Activated T-cell treated with anti-CD3 and anti-CD28 coated beads, Interleukin-2, amount 50 U/mL, for 1 hour (primary cell): ENCODE results near the gene ITGB1BP1.

Experiments used
- DNase-seq: peaks from one replicate; pipeline ENCODE4 v3.0.0-alpha.2; 2020

Gene ITGB1BP1

DNA sequence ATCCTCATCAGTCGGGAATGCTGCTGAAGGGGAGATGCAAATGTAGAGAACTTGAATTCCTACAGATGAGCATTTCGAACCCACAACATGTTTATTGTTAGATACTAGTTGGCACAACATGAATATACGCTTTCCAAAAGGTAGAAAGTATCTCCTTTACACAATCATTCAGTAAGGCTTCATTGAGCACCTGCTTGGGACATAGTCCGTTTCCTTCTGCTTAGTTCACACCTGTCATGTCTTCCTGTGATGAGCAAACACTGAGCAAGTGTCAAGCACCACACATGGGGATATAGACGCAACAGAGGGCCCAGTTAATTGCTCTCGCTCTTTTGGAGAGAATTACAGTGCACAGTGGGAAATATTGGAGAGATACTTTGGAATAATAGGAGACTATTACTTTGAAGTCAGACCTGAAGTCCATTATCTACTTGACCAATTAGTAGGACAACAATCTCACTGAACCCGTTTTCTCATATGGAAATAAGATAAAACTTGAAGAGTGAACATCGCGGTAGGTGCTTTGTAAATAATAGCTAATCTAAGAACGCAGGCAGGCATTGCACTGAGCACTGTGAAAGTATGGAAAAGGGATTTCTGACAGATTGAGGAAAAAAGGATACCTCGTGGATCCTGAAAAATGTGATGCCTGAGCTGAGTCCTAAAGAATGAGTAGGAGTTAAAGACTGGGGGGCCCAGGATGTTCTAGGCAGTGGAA is 1.3 kb upstream of the ITGB1BP1 start:
- no peak for DNase-seq

DNA sequence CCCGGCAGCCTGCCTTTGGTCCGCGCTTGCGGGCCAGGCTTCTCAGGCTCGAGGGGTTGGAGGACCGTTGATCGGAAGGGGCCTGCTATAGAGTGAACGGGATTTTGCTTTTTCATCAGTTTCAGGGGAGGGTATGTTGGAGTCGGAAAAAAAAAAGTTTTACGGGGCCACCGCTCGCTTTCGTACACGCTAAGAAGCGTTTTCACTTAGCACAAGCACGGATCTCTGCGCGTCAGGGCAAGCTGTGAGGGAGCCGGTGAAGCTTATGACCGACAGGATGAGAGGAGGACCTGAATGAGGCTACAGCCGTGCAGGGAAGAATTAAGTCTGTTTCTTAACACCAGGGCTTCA is 569 bp upstream of the ITGB1BP1 start:
- no peak for DNase-seq

DNA sequence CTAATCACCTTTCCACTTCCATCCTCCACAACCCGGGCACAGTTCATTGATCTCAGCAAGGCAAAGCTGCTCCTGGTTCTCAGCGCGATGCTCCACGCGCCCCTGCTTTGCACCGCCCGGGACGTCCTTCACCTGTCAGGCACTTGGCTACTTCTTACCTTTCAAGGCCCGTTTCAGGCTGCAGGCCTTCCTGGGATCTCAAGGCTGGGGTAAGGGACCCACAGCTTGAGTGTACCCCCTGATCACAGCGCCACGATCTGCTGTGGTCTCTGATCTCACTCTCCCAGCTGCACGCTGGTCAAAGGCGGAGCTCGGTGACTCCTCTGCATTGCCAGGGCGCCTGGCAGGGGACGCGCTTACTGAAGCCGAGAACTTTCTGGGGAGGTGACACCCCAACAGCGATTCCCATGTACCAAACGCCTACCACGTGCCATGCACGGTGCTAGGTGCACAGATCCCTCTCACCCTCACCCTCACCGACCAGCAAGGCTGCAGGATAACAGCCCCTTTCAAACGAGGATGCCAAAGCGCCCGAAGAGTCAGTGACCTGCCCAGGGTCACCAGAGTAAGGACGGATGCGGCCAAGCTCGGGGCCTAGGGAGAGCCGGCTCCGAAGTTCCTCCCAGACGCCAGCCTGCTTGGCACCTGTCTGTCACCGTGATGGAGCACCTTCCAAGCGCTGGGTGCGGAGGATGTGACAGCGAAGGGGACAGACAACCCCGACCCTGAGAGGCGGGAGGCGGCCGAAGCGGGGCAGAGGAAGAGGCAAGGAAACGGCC is 818 bp downstream of the ITGB1BP1 start:
- DNase-seq, result peak; percentile 59

DNA sequence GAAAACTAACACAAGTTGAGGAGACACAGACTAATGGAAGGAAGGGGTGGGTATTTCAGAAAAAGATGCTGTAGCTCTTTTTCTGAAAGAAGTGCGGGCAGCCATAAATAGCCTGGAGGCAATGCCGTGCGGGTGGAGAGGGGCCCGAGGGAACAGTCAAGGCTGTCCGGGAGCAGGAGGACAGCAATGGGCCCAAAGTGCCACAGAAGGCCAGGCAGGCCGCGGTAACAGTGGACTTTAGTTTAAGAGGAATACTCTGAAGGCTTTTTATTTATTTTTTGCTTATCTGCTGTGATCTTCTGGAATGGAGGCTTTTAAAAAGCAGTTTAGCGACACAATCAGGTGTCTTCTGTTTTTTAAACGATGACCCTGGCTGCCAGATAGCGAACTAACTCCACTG is 2.8 kb downstream of the ITGB1BP1 start:
- DNase-seq, result no peak

DNA sequence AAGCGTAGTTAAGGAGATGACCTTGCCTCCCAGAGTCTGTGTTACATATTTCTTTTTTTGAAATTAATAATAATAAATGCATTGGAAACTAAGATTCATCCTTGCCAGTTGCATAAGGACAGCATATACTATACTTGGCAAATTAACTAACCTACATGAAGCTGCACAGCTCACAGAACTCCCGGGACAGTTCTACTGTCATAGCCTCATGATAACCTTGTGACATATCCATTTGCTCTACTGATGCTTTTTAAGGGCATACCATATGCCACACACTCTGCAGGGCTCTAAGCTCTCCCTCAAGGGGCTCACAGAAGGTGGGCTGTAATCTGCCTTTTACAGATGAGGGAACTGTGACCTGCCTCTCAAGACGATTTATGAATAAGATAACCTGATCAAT is 3.8 kb downstream of the ITGB1BP1 start:
- DNase-seq, result no peak

DNA sequence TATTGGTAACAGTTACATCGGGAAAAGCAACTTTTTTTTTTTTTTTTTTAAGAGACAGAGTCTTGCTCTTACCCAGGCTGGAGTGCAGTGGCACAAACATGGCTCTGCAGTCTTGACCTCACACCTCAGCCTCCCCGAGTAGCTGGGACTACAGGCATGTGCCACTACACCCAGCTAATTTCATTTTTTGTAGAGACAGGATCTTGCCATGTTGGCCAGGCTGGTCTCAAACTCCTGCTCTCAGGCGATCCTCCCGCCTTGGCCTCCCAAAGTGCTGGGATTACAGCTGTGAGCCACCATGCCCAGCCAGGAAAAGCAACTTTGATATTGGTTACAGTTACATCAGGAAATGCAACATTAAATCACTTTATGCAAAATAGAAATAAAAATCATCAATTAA is 4.6 kb downstream of the ITGB1BP1 start:
- no peak for DNase-seq

DNA sequence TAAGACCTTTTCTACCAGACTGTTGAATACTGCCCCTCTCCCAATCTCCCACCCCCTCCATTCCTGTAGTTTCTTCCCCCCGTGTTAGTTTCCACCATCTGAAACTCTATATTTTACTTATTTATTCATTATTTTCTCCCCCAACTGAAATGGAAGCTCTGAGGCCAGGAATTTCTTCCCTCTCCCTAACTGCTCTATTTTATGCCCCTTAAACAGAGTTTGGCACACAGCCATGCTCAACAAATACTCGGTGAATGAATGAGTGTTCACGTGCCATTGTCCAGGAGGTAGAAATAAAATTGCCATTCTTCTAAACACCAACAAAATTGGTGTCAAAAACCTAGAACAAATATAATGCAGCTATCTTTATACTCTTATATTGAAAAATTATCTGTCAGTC is 5.6 kb downstream of the ITGB1BP1 start:
- no peak for DNase-seq

DNA sequence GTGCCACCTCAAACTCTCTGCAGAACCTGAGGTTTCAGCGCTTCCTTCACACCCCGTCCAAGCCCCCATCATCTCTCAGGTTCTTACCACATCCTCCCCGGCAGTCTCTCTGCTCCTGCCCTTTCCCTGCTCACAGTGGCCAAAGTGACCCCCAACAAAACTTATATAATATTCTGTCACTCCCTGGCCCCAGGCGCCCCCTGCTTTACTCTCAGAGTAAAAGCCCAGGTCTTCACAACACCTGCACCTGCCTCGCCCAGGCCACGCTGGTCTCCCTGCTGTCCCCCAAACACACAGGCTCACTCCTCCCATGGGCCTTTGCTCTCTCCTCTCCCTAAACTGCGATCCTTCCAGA is 6.4 kb downstream of the ITGB1BP1 start:
- DNase-seq, result no peak

DNA sequence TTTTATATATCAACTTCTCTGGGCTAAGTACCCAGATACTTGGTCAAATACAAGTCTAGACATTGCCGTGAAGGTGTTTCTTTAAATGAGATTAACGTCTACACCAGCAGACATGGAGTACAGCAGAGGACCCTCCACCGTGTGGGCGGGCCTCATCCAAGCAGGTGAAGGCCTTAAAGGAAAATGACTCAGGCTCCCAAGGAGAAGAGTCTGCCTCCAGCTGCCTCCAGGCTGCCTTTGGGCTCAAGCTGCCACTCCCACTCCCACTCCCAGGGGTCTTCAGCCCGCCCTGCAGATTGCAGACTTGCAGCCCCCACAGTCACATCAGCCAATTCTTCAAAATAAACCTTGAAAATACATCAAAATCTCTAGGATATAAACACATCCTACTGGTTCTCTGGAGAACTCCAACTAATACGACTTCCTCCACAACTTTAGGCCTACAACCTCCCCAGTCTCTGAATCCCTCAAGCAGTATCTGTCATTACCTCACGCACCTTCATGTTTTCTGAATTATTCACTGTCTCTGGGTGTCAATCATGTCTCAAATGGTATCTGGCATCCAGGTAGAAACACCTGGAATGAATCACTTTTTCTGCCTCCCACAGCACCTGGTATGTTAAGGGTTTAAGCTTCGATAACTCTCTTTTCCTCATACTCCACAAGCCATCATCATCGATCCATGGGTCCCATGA is 6.9 kb downstream of the ITGB1BP1 start:
- DNase-seq, result no peak

DNA sequence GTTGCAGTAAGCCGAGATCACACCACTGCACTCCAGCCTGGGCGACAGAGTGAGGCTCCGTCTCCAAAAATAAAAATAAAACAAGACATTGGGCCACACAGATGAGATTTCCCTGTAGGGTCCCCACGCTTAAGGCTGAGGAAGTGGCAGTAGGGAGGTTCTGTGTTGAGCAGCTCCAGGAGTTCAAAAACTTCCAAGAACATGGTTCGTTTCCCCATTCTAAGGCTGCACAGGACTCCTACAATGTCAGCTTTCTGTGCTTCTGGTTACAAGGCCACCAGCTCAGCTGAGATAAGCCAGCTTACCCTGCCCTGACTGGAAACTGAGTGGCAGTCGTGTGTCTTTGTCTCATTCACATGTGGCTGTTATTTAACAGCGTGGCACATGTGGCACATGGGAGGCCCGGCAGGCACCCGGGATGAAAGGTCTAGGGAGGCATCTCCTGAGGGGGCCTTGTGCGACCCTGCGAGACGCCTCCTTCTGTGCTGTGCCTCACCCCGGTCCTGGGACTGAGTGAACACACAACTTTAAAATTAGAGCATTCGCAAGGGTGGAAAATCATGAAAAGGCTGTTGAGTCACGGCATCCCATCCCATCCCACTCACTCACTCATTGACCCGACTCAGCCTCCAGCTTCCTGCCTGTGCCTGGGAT is 7.7 kb downstream of the ITGB1BP1 start:
- DNase-seq, result no peak

DNA sequence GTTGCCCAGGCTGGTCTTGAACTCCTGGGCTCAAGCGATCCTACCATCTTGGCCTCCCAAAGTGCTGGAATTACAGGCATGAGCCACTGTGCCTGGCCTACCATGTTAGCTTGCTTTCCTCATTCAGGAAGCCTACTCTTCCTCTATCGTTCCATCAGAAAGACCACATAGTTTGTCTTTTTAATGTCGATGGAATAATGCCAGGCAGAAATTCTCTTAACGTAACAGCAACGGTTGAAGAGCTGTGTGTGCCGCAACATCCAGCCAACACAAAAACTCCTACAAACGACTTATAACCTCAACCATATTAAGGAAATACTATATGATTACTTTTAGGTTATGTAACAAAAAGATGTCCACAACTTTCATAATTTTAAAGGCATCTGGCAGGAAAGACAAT is 10.5 kb downstream of the ITGB1BP1 start:
- DNase-seq, result no peak

DNA sequence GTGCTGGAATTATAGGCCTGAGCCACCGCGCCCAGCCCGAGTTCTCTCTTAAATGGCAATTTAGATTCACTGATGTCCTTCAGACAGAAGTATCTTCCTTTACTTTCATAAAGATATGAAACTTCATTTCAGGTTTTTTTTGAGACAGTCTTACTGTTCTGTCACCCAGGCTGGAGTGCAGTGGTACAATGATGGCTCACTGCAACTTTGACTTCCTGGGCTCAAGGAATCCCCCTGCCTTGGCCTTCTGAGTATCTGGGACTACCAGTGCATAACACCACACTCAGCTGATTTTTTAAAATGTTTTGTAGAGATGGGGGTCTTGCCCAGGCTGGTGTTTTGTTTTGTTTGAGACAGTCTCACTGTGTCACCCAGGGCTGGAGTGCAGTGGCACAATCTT is 13.2 kb downstream of the ITGB1BP1 start:
- no peak for DNase-seq

DNA sequence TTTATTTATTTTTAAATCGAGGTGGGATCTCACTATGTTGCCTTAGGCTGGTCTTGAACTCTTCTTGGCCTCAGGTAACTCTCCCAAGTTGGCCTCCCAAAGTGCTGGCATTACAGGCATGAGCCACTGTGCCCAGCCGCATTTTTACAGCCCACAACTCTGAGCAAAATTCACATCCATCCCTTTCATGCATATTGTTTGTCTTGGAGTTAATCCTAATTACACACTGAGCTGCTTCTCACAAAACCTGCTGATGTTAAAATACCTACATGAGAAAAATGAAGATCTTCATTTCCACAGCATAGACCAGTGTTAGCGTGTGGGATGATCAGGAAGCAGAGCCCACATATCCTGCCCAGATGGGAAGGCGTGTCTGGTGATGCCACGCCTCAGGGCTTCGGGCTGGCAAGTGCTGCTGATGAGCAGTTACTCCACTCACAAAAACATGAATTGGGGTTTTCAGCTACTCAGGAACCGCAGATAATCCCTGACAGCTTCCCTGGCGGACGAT is 14.6 kb downstream of the ITGB1BP1 start:
- no peak for DNase-seq

DNA sequence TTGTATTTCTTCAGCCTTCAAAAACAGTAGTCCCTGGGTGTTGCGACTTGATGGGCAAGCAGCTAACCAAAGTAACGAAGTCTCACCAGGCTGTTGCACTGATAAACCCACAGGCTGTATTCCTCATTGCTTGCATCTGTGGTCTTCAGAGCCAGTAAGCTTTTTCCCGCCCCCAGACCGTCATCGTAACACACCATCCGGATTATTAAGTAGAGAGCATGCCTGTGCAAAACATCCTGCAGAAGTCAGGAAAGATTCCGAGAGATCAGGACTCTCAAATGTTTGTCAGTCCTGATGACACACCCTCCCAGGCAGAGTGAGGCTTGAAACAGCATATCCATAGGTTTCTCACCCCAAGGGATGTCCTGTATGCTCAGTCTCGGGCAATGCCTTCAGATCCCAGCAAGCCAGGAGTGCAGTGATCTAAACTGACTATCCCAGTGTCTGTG is 15.9 kb downstream of the ITGB1BP1 start:
- DNase-seq, result no peak

DNA sequence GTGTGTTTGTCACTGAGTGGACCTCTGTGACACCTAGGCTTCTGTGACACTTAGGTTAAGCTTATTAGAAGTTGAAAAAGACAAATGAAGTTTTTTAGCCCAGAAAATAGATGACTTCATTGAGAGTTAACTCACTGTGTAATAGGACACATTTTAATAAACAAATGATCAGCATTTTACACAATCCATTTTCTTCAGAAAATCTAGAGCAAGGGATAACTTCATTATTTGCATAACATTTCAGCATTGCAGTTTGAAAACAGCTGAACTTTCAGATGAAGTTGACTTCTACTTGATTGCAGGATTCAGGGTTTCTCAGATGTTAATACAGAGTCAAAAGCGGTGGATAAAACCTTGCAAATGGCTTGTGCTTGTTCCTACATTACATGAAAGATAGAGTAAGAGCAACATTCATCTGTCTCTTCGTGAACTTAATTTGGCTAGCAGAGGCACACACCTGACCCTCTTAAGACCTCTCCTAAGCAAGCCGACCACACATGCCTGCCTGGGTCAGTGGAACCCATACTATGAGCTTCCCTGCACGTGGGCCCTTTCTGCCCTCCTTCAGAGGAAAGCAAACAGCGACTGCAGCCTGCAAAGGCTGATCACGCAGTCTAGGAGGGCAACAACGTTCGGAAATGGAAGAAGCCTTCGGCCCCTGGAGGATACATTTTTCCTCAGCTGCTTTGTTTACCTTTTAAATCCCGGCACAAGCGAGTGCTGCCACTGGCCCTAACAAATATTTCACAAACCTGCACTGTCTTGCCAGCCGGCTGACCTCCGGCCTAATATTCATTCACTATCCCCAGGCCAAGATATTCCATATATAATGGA is 16.6 kb downstream of the ITGB1BP1 start:
- DNase-seq, result no peak

DNA sequence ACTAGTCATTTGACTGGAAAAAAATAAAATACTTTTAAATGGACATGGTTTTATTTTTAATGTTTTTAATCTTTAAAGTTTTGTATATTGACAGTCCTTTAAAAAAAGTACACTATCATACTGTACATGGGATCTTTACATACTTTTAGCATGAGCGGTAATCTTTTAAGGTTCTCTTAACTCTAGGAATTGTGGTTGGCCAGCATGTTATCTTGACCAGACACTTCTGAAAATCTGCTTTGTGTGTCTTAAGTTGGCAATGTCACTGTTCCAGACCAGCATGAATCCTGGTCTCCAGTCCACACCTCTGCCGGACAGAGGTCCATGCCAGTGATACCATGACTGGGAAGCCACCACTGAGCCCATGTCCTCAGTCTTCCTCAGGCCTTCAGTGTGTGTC is 17.7 kb downstream of the ITGB1BP1 start:
- DNase-seq, result no peak

DNA sequence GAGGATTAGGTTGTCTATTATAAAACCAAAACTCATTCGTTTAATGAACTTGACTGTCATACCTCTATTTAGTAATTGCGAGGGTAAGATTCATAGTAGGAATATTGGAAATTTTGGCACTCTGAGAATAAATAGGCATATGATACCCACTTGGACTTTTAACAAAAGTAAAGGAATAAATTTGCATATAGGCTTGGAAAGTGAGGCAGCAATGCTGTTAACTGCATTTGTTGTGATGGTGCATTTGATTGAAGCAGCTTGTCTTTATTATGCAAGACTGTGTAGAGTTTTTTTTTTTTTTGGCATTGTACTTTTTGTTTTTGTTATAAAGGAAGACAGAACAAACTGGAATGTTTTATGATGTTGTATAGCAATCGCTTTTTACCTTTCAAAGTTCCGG is 18.9 kb downstream of the ITGB1BP1 start:
- DNase-seq, result no peak

DNA sequence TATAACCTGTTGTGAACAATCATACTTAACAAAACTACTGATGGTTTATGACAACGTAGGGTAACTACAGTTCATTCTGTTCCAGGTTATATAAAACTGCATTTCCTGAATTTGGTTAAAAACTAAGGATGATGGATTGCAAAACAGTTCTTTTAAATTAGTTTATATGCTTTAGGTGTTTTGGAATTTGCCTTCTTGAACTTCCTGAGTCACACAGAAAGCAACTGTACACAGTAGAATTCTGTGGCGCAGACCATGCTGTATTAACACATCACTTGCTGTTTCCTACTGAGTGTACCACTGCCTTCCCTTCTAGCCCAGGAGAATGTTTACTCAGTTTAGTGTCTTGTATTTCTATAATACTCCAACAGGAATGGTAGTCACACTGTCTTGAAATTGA is 19.4 kb downstream of the ITGB1BP1 start:
- no peak for DNase-seq

DNA sequence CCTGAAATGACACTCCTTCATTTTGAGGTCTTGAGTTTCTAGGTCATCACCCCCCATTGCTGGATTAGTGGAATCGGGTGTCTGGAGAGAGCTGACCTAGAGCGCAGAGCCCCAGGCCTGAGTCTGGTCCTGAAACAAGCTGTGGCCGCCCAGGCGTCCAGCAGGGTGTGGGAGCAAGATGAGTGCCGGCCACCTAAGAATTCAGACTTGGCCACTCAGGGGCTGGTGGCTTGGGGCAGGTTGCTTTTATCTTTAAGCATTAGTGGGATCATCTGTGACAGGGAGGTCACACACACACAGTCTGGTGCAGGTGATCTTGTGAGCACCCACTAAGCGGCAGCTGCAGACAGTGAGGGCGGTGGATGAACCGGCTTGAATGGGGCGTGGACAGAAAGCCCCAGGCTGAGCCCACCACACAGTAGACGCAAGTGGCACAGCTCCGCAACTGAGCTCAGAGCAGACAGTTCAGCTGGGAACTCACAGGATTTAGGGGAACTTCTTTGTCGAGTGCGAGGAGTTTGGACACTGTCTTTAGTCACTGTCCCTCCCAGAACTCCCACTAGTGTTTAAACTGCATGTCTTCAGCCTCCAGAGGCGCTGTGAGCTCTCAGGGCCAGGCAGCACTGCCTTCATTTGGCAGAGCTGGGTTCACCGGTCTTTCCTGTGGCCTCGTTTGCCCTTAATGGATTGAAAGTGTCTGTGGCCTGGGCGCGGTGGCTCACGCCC is 21.5 kb downstream of the ITGB1BP1 start:
- no peak for DNase-seq

DNA sequence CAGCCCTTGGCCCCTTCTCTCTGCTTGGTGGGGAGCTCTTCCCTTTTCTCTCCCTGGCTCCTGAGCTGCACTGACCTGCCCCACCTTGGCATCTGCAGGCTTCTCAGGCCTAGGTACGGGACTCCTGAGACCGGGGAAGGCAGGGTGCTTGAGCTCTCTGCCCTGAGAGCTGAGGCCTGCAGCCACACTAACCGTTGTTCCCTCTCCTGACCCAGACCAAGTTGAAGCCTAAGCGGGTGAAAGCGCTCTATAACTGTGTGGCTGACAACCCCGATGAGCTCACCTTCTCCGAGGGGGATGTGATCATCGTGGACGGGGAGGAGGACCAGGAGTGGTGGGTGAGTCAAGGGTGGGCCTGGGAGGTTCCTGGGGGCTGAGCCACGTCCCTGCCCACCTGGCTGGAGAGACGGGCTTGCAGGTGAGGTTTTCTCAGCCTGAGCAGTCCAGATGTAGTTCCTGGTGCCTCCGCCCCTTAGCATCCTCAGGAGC is 22.2 kb downstream of the ITGB1BP1 start:
- no peak for DNase-seq

DNA sequence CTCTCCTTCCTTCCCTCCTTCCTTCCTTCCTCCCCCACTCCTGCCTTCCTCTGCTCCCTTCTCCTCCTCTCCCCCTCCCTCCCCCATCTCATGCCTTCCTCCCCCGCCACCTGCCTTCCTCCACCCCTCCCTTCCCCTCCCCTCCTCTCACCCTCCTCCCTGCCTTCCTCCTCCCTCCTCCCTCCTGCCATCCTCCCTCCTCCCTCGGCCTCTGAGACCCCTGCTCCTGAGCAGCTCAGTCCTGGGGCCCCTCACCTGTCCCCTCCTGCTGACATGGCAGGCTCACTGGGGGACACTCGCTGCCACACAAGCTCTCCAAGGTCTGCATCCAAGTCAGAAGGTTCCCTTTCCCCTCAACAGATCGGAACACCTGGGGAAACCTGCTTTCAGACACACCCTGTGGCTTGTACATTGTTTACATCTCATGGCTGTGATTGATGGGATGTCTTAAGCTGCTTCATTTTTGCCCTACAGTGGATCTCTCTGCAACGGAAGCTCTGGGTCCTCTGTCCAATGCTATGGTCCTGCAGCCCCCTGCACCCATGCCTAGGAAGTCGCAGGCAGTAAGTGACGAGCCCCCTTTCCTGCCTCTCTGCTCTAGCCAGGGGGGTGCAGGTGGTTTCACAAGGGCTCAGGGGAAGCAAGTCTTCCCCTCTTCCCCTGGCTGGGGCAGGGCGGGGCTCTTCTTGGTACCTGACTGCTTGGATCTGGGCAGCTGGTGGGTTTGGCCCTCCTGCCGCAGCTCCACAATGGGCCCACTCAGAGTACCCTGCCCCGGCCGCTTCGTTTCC is 22.9 kb downstream of the ITGB1BP1 start:
- DNase-seq, result no peak
